Activated B cell treated with CpG ODN at 0.5 μM for 24 hours (primary cell): ENCODE data around the gene TPCN2. TPM values are rescaled to one million over a fixed set of nuclear protein-coding genes. Genes with fewer than 3 reads are reported as not detected.

Source experiments
- ATAC-seq: fragments of 200-7000 bp; cut with Tn5 transposase; one replicate; pipeline ENCODE4 v1.10.0; 2021; ENCODE audit warnings: low read depth, mild to moderate bottlenecking, moderate library complexity
- CTCF ChIA-PET: fragments of 350-600 bp; sonication (Branson Sonifier 250); formaldehyde crosslinking; loops from one replicate; lab custom pipeline; 2021; ENCODE audit warnings: antibody characterized with exemption; lab: Charles Lee
- POLR2A ChIA-PET: fragments of 350-600 bp; sonication (Branson Sonifier 250); formaldehyde crosslinking; loops from one replicate; lab custom pipeline; 2021; ENCODE audit warnings: antibody characterized with exemption; lab: Charles Lee
- DNase-seq: peaks from one replicate; pipeline ENCODE4 v3.0.0; 2022
- H3K27ac Mint-ChIP-seq: one replicate; pipeline ENCODE4 v1.8.0; 2020; ENCODE audit warnings: mixed read lengths
- H3K27me3 Mint-ChIP-seq: one replicate; pipeline ENCODE4 v1.8.0; 2021; ENCODE audit warnings: mixed read lengths
- H3K36me3 Mint-ChIP-seq: one replicate; pipeline ENCODE4 v1.8.0; 2021; ENCODE audit warnings: low read depth, mixed read lengths
- H3K4me1 Mint-ChIP-seq: one replicate; pipeline ENCODE4 v1.8.0; 2021; ENCODE audit warnings: mixed read lengths
- H3K4me3 Mint-ChIP-seq: one replicate; pipeline ENCODE4 v1.8.0; 2020; ENCODE audit warnings: mild to moderate bottlenecking, mixed read lengths
- H3K9me3 Mint-ChIP-seq: one replicate; pipeline ENCODE4 v1.8.0; 2020; ENCODE audit warnings: mixed read lengths
- CTCF ChIP-seq: fragments of 200-600 bp; IDR thresholded peaks from one replicate; pipeline ENCODE4 v1.8.0; 2022; ENCODE audit warnings: antibody characterized with exemption, mild to moderate bottlenecking
- intact Hi-C: fragments of 100-400 bp; cut with micrococcal nuclease; formaldehyde crosslinking; loops from one replicate; pipeline ENCODE4 v1.15.1; 2024
- total RNA-seq: library from RNA; stranded (reverse); gene quantifications from 2 replicates; pipeline ENCODE4 v1.2.3, GENCODE V29; 2022

The TPCN2 gene
- total RNA-seq, 1 donor from 2014 or later, result 35.4 TPM

- Mint-ChIP-seq H3K9me3 (no peaks in the 10 kb centered on the region), H3K36me3 (peaks cover 49% of the 10 kb centered on the region), H3K27me3 (no peaks in the 10 kb centered on the region), H3K4me1 (peaks cover 12% of the 10 kb centered on the region), H3K4me3 (no peak overlapping the region), H3K27ac (no peak overlapping the region)
- ATAC-seq, result no peak
- ChIA-PET POLR2A (no interaction called here), CTCF (no interaction called here)
- no peak for TF ChIP-seq CTCF
- intact Hi-C loops, result no loop called here
- no peak for DNase-seq
Measured at GRCh38 chr11:69083531-69084247, 35.0 kb downstream of the TPCN2 start.

DNA sequence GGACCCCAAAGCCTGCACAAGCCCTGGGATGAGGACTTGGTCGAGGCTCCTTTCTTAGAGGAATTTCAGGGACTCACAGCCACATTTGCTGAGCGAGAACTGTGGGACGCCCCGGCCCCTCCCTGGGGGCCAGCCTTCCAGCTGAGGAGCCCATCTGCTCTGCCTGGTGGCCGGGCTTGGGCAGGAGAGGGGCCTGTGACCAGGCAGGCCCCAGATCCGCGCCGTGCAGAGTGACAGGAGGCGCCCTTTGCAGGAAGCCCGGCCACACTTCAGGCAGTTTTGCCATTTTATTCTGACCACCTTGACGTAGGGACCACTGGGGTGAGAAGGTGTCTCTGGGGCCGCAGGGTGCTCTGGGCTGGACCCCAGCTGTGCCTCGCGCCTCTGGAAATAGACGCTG, 35.6 kb downstream of the TPCN2 start:
- H3K27ac Mint-ChIP-seq, result no peak overlapping the region
- no peaks in the 10 kb centered on the region for H3K9me3 Mint-ChIP-seq
- peaks cover 49% of the 10 kb centered on the region for H3K36me3 Mint-ChIP-seq
- no peak for TF ChIP-seq CTCF
- H3K27me3 Mint-ChIP-seq, result no peaks in the 10 kb centered on the region
- H3K4me3 Mint-ChIP-seq, result no peak overlapping the region
- no peak for ATAC-seq
- peaks cover 12% of the 10 kb centered on the region for H3K4me1 Mint-ChIP-seq
- ChIA-PET CTCF (no interaction called here), POLR2A (no interaction called here)
- DNase-seq, result no peak
- intact Hi-C loops, result no loop called here

DNA sequence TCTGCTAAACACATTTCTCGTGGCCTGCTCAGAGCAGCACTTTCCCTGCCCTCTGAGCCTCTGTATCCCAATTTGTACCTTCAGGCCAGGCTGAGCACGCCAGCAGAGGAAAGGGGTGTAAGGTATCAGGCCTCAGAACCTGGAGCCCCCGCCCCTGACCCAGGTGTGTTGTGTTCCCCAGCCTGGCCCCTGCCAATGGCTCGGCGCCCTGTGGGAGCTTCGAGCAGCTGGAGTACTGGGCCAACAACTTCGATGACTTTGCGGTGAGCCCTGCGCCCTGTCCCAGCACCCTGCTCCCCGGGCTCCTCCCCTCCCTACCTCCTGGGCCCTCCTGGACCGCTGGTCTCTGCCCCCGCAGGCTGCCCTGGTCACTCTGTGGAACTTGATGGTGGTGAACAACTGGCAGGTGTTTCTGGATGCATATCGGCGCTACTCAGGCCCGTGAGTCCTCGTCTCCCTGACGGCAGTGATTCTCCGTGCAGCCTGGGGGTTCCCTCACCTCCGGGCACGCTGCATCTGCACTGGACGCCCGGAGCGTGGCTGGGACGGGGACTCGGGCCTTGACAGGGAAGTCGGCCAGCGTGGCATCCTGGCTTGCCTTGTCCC, 36.9 kb downstream of the TPCN2 start:
- Mint-ChIP-seq H3K27me3 (no peaks in the 10 kb centered on the region), H3K27ac (no peak overlapping the region), H3K4me3 (no peak overlapping the region), H3K9me3 (no peaks in the 10 kb centered on the region), H3K36me3 (peaks cover 57% of the 10 kb centered on the region), H3K4me1 (peaks cover 4% of the 10 kb centered on the region)
- no peak for TF ChIP-seq CTCF
- ATAC-seq (no peak), DNase-seq (no peak)
- POLR2A ChIA-PET, result no interaction called here
- CTCF ChIA-PET, result no interaction called here
- intact Hi-C loops, result loop anchor here (5.0 kb wide), 2 partner anchors 38 to 503 kb away; partner anchors contain the start of gene TPCN2

DNA sequence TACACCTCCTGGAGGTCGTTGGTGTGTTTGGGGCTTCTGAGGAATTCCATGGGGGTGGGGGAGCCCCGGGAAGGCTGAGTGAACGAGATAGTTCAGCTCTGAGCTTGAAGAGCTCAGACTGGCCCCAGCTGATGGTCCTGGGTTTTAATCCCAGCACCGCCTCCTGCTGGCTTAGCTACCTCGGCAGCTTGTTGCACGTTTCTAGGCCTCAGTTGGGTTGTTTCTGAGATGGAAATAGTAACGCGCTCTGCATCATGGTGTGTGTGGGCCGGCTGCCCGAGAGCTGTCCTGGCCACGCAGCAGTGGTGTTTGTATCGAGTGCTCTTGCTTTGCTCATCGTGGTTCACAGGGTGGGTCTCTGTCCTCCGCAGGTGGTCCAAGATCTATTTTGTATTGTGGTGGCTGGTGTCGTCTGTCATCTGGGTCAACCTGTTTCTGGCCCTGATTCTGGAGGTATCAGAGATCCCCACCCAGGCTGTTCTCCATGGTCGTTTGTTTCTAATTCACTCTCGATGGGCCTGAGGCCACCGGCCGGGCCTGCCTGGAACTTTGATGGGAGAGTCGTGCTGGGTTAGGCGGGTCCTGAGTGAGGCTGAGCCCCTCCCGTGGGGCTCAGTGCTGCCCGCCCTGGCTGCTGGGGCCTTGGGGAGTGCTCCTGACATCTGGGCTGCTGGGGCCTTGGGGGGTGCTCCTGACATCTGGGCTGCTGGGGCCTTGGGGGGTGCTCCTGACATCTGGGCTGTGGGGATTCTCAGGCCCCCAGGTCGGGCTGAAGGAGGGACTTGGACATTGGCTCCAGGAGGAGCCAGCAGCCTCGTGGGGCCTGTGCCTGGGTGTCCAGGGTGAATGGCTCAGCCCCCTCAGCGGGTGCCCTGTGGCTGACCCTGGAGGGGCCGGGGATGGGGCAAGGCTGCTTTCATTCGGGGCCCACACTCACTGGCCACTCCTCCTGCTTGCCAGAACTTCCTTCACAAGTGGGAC, 37.7 kb downstream of the TPCN2 start:
- no peak overlapping the region for H3K27ac Mint-ChIP-seq
- no peak for TF ChIP-seq CTCF
- ChIA-PET POLR2A (no interaction called here), CTCF (interaction anchor here (0.9 to 1.3 kb wide), 2 partner anchors 129 to 558 kb away, joined by 3 read pairs; no protein-coding TSS in a partner anchor)
- DNase-seq, result no peak
- H3K9me3 Mint-ChIP-seq, result no peaks in the 10 kb centered on the region
- H3K36me3 Mint-ChIP-seq, result peaks cover 57% of the 10 kb centered on the region
- H3K4me1 Mint-ChIP-seq, result peaks cover 3% of the 10 kb centered on the region
- no peak for ATAC-seq
- H3K27me3 Mint-ChIP-seq, result no peaks in the 10 kb centered on the region
- intact Hi-C loops, result loop anchor here (5.0 kb wide), 2 partner anchors 39 to 504 kb away; partner anchors contain the start of gene TPCN2
- H3K4me3 Mint-ChIP-seq, result no peak overlapping the region
